A549 (cell line): ENCODE results near the gene AKAP6. TPM values are rescaled to one million over a fixed set of nuclear protein-coding genes. Genes with fewer than 3 reads are reported as not detected.

Source experiments
- ATAC-seq, 2 experiments: fragments of 200-7000 bp in 1 of 2; fragments of >200 bp in 1 of 2; cut with Nextera tagmentation in 1 of 2; cut with Tn5 transposase in 1 of 2; 3 replicates each; pipeline versions ENCODE4 v1.8.0 to v1.9.1; 2018 to 2020; ENCODE audit warnings: mild to moderate bottlenecking in 1 of 2, moderate library complexity in 1 of 2
- CTCF ChIA-PET: fragments of 300-600 bp; sonication (Branson Sonifier 250); formaldehyde crosslinking; extraction: SDS; loops from one replicate; lab custom pipeline; 2021; ENCODE audit warnings: antibody characterized with exemption, inconsistent platforms; lab: Yijun Ruan, JAX
- POLR2A ChIA-PET: fragments of 350-600 bp; formaldehyde crosslinking; extraction: SDS; loops from one replicate; lab custom pipeline; 2021; ENCODE audit warnings: antibody characterized with exemption, inconsistent platforms; lab: Yijun Ruan, JAX
- DNase-seq, 2 experiments: peaks; one replicate each; pipeline versions ENCODE4 v3.0.0 to v3.0.0-alpha.2; 2011 to 2016; ENCODE audit warnings: low read depth in 1 of 2, low spot score in 1 of 2
- FAIRE-seq: peaks from 2 replicates; lab custom pipeline; 2011; peaks lifted over from hg19 to GRCh38; lab: Jason Lieb, UNC
- H3K27ac ChIP-seq, 2 experiments: fragments of >200 bp; sonication (Bioruptor Twin); formaldehyde crosslinking; 3 replicates each; pipeline ENCODE4 v1.5.1; 2016 to 2017
- H3K4me1 ChIP-seq: fragments of >200 bp; sonication (Bioruptor Twin); formaldehyde crosslinking; 3 replicates; pipeline ENCODE4 v1.6.1; 2016
- H3K4me2 ChIP-seq: fragments of >200 bp; sonication (Bioruptor Twin); formaldehyde crosslinking; 3 replicates; pipeline ENCODE4 v1.6.1; 2016
- H3K4me3 ChIP-seq: fragments of >200 bp; sonication (Bioruptor Twin); formaldehyde crosslinking; 3 replicates; pipeline ENCODE4 v1.5.1; 2016
- H3K9me3 ChIP-seq: fragments of >200 bp; sonication (Bioruptor Twin); formaldehyde crosslinking; 3 replicates; pipeline ENCODE4 v1.6.1; 2016
- CBX2 ChIP-seq: fragments of 200-600 bp; sonication (generic); IDR thresholded peaks from 2 replicates; pipeline ENCODE4 v1.6.1; 2016; ENCODE audit warnings: low read depth, mild to moderate bottlenecking, borderline replicate concordance
- CBX8 ChIP-seq: fragments of 200-600 bp; sonication (generic); IDR thresholded peaks from 2 replicates; pipeline ENCODE4 v1.6.1; 2016
- CHD2 ChIP-seq: fragments of 150-350 bp; IDR thresholded peaks from 2 replicates; pipeline ENCODE4 v1.6.1; 2014; ENCODE audit warnings: low read length; ENCODE audit not compliant: partially characterized antibody
- EHMT2 ChIP-seq: fragments of 200-600 bp; sonication (generic); IDR thresholded peaks from 2 replicates; pipeline ENCODE4 v1.6.1; 2016; ENCODE audit warnings: antibody characterized with exemption, low read depth, mild to moderate bottlenecking, moderate library complexity
- EP300 ChIP-seq, 2 experiments: fragments of >200 bp; sonication (Bioruptor Twin); formaldehyde crosslinking; IDR thresholded peaks; 2 replicates in 1 of 2; 3 replicates in 1 of 2; pipeline ENCODE4 v1.6.1; 2016 to 2017
- ESRRA ChIP-seq: fragments of 150-350 bp; IDR thresholded peaks from 2 replicates; pipeline ENCODE4 v1.6.1; 2014; ENCODE audit warnings: mild to moderate bottlenecking, low read length, borderline replicate concordance
- HDAC2 ChIP-seq: fragments of 200-600 bp; sonication (generic); IDR thresholded peaks from 2 replicates; pipeline ENCODE4 v1.6.1; 2016
- HOXB5 ChIP-seq: fragments of 250-450 bp; sonication (Bioruptor Pico); IDR thresholded peaks from 2 replicates; pipeline ENCODE4 v1.5.0; 2020; ENCODE audit warnings: mild to moderate bottlenecking, moderate library complexity
- JUNB ChIP-seq: fragments of >200 bp; sonication (Bioruptor Twin); formaldehyde crosslinking; IDR thresholded peaks from 2 replicates; pipeline ENCODE4 v1.6.1; 2016
- KDM1A ChIP-seq: fragments of 200-600 bp; sonication (generic); IDR thresholded peaks from 2 replicates; pipeline ENCODE4 v1.6.1; 2016; ENCODE audit warnings: low read depth, mild to moderate bottlenecking
- KDM5A ChIP-seq: fragments of 200-600 bp; sonication (generic); IDR thresholded peaks from 2 replicates; pipeline ENCODE4 v1.6.1; 2016; ENCODE audit warnings: antibody characterized with exemption, mild to moderate bottlenecking
- MAFK ChIP-seq: fragments of 450-650 bp; IDR thresholded peaks from 2 replicates; pipeline ENCODE4 v1.6.1; 2014; ENCODE audit not compliant: partially characterized antibody
- MYC ChIP-seq: IDR thresholded peaks from 2 replicates; pipeline ENCODE4 v1.6.1; 2012; ENCODE audit warnings: mild to moderate bottlenecking, inconsistent platforms, low read length, improper control_type of control experiment, borderline replicate concordance
- NPAS2 ChIP-seq: fragments of 250-450 bp; sonication (Bioruptor Pico); IDR thresholded peaks from 2 replicates; pipeline ENCODE4 v1.8.0; 2022; ENCODE audit warnings: mild to moderate bottlenecking, moderate library complexity, borderline replicate concordance
- POLR2AphosphoS2 ChIP-seq: conservative IDR thresholded peaks from 2 replicates; pipeline ENCODE4 v1.6.1; 2012; ENCODE audit warnings: low read length, improper control_type of control experiment, inconsistent platforms
- RAD21 ChIP-seq, 2 experiments: fragments of >200 bp in 1 of 2; sonication (Bioruptor Twin) in 1 of 2; formaldehyde crosslinking in 1 of 2; IDR thresholded peaks in 1 of 2; conservative IDR thresholded peaks in 1 of 2; 2 replicates in 1 of 2; 3 replicates in 1 of 2; pipeline ENCODE4 v1.6.1; 2012 to 2018; ENCODE audit warnings: inconsistent platforms in 1 of 2
- RNF2 ChIP-seq: fragments of 200-600 bp; sonication (generic); IDR thresholded peaks from 2 replicates; pipeline ENCODE4 v1.6.1; 2016; ENCODE audit warnings: low read depth, mild to moderate bottlenecking, antibody characterized with exemption, moderate library complexity, borderline replicate concordance
- SMC3 ChIP-seq: fragments of >200 bp; sonication (Bioruptor Twin); formaldehyde crosslinking; IDR thresholded peaks from 3 replicates; pipeline ENCODE4 v1.6.1; 2018; ENCODE audit warnings: inconsistent platforms
- SREBF2 ChIP-seq: fragments of 450-650 bp; IDR thresholded peaks from 2 replicates; pipeline ENCODE4 v1.6.1; 2014; ENCODE audit warnings: mild to moderate bottlenecking, moderate library complexity
- TFCP2L1 ChIP-seq: fragments of 250-450 bp; sonication (Bioruptor Pico); IDR thresholded peaks from 2 replicates; pipeline ENCODE4 v1.5.0; 2021; ENCODE audit warnings: mild to moderate bottlenecking
- ZFP36 ChIP-seq: fragments of 450-650 bp; IDR thresholded peaks from 2 replicates; pipeline ENCODE4 v1.6.1; 2014; ENCODE audit warnings: borderline replicate concordance; ENCODE audit not compliant: partially characterized antibody
- ZSCAN20 ChIP-seq: fragments of 250-450 bp; sonication (Bioruptor Pico); IDR thresholded peaks from 2 replicates; pipeline ENCODE4 v1.8.0; 2022; ENCODE audit warnings: mild to moderate bottlenecking, moderate library complexity
- WGBS: methylation state at CpG from one replicate; pipeline ENCODE4 v1.1.6; 2017; ENCODE audit errors: missing lambda C conversion rate; 5-methylcytosine and 5-hydroxymethylcytosine counted together
- polyA plus RNA-seq, 4 experiments: library from polyadenylated mRNA; depleted of rRNA in 3 of 4; stranded (reverse); fragments of >200 nt; fragmentation: RNase III in 1 of 4; extraction: RNeasy Plus Mini Kit Qiagen cat#74134 plus additional on column Dnase treatment in 1 of 4; gene quantifications; 2 replicates in 3 of 4; 3 replicates in 1 of 4; pipeline ENCODE4 v1.2.3, GENCODE V29; 2011 to 2017
- TF ChIP-seq, protein P1 (sequence below): IDR thresholded peaks from 2 replicates; pipeline ENCODE4 v1.6.1; 2012; ENCODE audit warnings: low read depth, borderline replicate concordance
- TF ChIP-seq, protein P2 (sequence below): fragments of 150-350 bp; IDR thresholded peaks from 2 replicates; pipeline ENCODE4 v1.6.1; 2014; ENCODE audit warnings: low read depth, mild to moderate bottlenecking, low read length
- TF ChIP-seq, protein P3 (sequence below): fragments of 450-650 bp; IDR thresholded peaks from 2 replicates; pipeline ENCODE4 v1.6.1; 2014; ENCODE audit warnings: antibody characterized with exemption
- TF ChIP-seq, protein P4 (sequence below): fragments of >200 bp; sonication (Bioruptor Twin); formaldehyde crosslinking; IDR thresholded peaks from 2 replicates; pipeline ENCODE4 v1.6.1; 2016
- TF ChIP-seq, protein P5 (sequence below): fragments of 200-600 bp; sonication (generic); IDR thresholded peaks from 2 replicates; pipeline ENCODE4 v1.6.1; 2016; ENCODE audit warnings: antibody characterized with exemption, mild to moderate bottlenecking, moderate library complexity
- TF ChIP-seq, protein P6 (sequence below): IDR thresholded peaks from 2 replicates; pipeline ENCODE4 v1.6.1; 2012

Gene AKAP6
- polyA plus RNA-seq, 2 of the 4 experiments (the other 2 are of a cell fraction), result 0.27 to 1.9 TPM

DNA sequence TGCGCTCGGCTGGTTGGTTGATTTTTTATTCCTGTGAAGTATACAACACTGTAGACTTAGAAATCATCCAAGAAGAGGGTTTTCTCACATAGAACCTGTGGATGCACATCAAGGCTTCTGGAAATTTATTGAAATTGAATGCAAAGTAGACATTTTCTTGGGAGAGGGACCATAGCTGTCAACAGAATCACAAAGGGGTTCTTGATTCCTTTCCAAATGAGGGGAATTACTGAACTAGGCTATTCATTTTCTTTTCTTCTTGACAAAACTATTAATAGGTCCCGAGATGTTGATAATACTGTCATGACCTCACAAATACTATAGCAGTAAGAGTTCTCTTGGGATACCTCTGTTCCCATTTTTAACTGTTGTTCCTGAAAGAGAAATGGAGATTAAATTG is 73.9 kb downstream of the AKAP6 start:
- no peak overlapping the region for H3K4me2 ChIP-seq
- POLR2A ChIA-PET, result no interaction called here
- CTCF ChIA-PET, result interaction anchor here (0.6 to 1.4 kb wide), 3 partner anchors 9 to 148 kb away, joined by 3 to 4 read pairs (median 3); no protein-coding TSS in a partner anchor
- no peak for ATAC-seq
- FAIRE-seq, result no peak
- no peak for TF ChIP-seq RNF2
- TF ChIP-seq SMC3, result no peak
- no peak for TF ChIP-seq KDM1A
- no peak for TF ChIP-seq MAFK
- no peak for TF ChIP-seq HOXB5 (CRISPR knock-in tag)
- no peak for TF ChIP-seq ZFP36
- no peak for TF ChIP-seq ESRRA
- no peak for TF ChIP-seq EHMT2
- no peak for TF ChIP-seq TFCP2L1 (CRISPR knock-in tag)
- TF ChIP-seq CHD2, result no peak
- TF ChIP-seq, protein P1, sequence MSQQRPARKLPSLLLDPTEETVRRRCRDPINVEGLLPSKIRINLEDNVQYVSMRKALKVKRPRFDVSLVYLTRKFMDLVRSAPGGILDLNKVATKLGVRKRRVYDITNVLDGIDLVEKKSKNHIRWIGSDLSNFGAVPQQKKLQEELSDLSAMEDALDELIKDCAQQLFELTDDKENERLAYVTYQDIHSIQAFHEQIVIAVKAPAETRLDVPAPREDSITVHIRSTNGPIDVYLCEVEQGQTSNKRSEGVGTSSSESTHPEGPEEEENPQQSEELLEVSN, result no peak
- no peak for TF ChIP-seq ZSCAN20 (CRISPR knock-in tag)
- no peak for TF ChIP-seq RAD21 (conservative IDR thresholded peaks at IDR 0.05 in 1 of 2, IDR thresholded peaks at IDR 0.05 in 1 of 2)
- TF ChIP-seq, protein P2, sequence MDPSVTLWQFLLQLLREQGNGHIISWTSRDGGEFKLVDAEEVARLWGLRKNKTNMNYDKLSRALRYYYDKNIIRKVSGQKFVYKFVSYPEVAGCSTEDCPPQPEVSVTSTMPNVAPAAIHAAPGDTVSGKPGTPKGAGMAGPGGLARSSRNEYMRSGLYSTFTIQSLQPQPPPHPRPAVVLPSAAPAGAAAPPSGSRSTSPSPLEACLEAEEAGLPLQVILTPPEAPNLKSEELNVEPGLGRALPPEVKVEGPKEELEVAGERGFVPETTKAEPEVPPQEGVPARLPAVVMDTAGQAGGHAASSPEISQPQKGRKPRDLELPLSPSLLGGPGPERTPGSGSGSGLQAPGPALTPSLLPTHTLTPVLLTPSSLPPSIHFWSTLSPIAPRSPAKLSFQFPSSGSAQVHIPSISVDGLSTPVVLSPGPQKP, result no peak
- TF ChIP-seq CBX8, result no peak
- H3K4me1 ChIP-seq, result peaks cover 14% of the 10 kb centered on the region; the same call in 2 of the 3 replicates
- DNase-seq, result no peak
- 76% methylated on average over 3 of the region's 3 CpGs for WGBS
- H3K9me3 ChIP-seq, result no peaks in the 10 kb centered on the region
- no peak overlapping the region for H3K4me3 ChIP-seq
- H3K27ac ChIP-seq, result no peak overlapping the region

DNA sequence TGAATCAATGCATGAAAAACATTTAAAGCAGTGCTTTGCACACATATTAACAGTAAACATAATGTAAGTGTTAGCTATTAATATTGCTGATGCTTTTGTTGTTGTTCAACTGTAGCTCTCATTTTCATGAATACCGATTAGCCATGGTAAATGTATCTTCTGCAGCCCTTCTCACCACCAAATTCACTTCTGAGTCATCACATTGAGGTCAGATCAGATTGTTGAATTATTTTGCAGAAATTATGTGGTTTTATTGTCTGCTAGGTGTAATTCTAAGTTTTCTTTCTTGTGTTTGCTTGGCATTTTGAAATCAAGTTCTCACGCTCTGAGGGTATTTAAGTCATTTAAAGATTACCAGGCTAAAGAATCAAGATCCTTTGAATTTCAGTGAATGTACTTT is 74.6 kb downstream of the AKAP6 start:
- peaks cover 7% of the 10 kb centered on the region; the same call in 2 of the 3 replicates for H3K4me1 ChIP-seq
- H3K27ac ChIP-seq, result no peak overlapping the region
- H3K4me2 ChIP-seq, result no peak overlapping the region
- ChIA-PET CTCF (interaction anchor here (0.6 to 1.4 kb wide), 3 partner anchors 8 to 149 kb away, joined by 3 to 4 read pairs (median 3); no protein-coding TSS in a partner anchor), POLR2A (no interaction called here)
- TF ChIP-seq EP300 (IDR thresholded peaks at IDR 0.05) (no peak), EHMT2 (no peak), MYC (no peak), SMC3 (no peak), RAD21 (conservative IDR thresholded peaks at IDR 0.05 in 1 of 2, IDR thresholded peaks at IDR 0.05 in 1 of 2) (no peak), CBX8 (no peak), CHD2 (no peak), CBX2 (no peak), NPAS2 (CRISPR knock-in tag) (no peak), HDAC2 (no peak), KDM5A (no peak), JUNB (no peak), POLR2AphosphoS2 (no peak), SREBF2 (no peak)
- TF ChIP-seq, protein P1, result no peak
- TF ChIP-seq, protein P3, sequence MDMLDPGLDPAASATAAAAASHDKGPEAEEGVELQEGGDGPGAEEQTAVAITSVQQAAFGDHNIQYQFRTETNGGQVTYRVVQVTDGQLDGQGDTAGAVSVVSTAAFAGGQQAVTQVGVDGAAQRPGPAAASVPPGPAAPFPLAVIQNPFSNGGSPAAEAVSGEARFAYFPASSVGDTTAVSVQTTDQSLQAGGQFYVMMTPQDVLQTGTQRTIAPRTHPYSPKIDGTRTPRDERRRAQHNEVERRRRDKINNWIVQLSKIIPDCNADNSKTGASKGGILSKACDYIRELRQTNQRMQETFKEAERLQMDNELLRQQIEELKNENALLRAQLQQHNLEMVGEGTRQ, result no peak
- TF ChIP-seq, protein P4, sequence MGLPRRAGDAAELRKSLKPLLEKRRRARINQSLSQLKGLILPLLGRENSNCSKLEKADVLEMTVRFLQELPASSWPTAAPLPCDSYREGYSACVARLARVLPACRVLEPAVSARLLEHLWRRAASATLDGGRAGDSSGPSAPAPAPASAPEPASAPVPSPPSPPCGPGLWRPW, result no peak
- TF ChIP-seq, protein P5, sequence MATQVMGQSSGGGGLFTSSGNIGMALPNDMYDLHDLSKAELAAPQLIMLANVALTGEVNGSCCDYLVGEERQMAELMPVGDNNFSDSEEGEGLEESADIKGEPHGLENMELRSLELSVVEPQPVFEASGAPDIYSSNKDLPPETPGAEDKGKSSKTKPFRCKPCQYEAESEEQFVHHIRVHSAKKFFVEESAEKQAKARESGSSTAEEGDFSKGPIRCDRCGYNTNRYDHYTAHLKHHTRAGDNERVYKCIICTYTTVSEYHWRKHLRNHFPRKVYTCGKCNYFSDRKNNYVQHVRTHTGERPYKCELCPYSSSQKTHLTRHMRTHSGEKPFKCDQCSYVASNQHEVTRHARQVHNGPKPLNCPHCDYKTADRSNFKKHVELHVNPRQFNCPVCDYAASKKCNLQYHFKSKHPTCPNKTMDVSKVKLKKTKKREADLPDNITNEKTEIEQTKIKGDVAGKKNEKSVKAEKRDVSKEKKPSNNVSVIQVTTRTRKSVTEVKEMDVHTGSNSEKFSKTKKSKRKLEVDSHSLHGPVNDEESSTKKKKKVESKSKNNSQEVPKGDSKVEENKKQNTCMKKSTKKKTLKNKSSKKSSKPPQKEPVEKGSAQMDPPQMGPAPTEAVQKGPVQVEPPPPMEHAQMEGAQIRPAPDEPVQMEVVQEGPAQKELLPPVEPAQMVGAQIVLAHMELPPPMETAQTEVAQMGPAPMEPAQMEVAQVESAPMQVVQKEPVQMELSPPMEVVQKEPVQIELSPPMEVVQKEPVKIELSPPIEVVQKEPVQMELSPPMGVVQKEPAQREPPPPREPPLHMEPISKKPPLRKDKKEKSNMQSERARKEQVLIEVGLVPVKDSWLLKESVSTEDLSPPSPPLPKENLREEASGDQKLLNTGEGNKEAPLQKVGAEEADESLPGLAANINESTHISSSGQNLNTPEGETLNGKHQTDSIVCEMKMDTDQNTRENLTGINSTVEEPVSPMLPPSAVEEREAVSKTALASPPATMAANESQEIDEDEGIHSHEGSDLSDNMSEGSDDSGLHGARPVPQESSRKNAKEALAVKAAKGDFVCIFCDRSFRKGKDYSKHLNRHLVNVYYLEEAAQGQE, result no peak
- TF ChIP-seq, protein P6, sequence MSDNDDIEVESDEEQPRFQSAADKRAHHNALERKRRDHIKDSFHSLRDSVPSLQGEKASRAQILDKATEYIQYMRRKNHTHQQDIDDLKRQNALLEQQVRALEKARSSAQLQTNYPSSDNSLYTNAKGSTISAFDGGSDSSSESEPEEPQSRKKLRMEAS, result no peak
- WGBS, result 74% methylated on average over 2 of the region's 2 CpGs
- H3K9me3 ChIP-seq, result no peaks in the 10 kb centered on the region
- H3K4me3 ChIP-seq, result no peak overlapping the region
- ATAC-seq (no peak), FAIRE-seq (no peak), DNase-seq (no peak)
